CD4-positive, alpha-beta T cell treated with Interleukin-6 at 100 ng/mL for 8 hours (primary cell): Measurements from ENCODE around the gene COPA.
"Not testable (repeated sequence)": the region's sequence is repeated elsewhere in the genome, so short reads cannot be mapped to it uniquely, and the experiment has no call there.

ENCODE experiments used
- DNase-seq: peaks from one replicate; pipeline ENCODE4 v3.0.0-alpha.2; 2020; ENCODE audit warnings: mixed read lengths, low spot score

The COPA gene

GRCh38 chr1:160342953-160343869 is at the start of gene COPA, which contains the start of gene NCSTN:
Gene COPA, minus strand, starts transcription at chr1:160343250. Its CDS starts 80 bp downstream, at chr1:160343170.
Gene NCSTN, plus strand, starts transcription at chr1:160343383. Its CDS starts 14 bp downstream, at chr1:160343397.
- peak; percentile 90 for DNase-seq

GRCh38 chr1:160388406-160388805 is 45.4 kb upstream of the COPA start:
- not testable (repeated sequence) for DNase-seq

- DNase-seq: not testable (repeated sequence)
Measured at GRCh38 chr1:160384812-160385211, 41.8 kb upstream of the COPA start.

DNA sequence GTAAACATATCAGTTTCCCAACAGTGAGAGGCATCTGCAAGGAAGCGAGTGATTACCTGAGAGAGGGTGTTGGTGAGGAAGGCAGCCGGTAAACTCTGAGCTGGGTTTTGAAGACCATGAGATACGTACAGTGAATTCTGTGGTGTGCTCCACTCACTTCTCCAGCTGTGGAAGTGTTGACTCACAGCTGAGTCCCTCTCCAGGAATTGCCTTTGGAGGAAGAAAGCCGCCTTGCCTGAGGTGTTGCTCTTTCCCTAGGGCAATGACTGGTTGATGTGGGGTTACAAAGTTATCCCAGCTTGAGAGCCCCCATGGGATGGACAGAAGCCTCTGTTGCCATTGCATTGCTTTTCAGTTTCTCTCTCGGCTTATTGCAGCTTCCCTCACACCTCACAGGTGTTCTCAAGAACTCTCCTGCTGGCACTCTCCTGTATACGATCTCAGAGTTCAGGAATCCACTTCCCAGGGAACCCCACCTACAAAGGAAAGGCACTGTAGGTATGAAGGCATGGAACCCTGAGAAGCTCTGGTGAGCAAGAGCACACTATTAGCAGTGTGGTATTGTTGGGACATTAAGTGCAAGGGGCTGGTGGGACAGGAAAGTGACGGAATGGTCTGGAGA is 34.6 kb upstream of the COPA start:
- DNase-seq: no peak

GRCh38 chr1:160376525-160377131 is 33.6 kb upstream of the COPA start:
- DNase-seq: peak; percentile 50

GRCh38 chr1:160375788-160376524 is 32.9 kb upstream of the COPA start:
- DNase-seq: no peak

DNA sequence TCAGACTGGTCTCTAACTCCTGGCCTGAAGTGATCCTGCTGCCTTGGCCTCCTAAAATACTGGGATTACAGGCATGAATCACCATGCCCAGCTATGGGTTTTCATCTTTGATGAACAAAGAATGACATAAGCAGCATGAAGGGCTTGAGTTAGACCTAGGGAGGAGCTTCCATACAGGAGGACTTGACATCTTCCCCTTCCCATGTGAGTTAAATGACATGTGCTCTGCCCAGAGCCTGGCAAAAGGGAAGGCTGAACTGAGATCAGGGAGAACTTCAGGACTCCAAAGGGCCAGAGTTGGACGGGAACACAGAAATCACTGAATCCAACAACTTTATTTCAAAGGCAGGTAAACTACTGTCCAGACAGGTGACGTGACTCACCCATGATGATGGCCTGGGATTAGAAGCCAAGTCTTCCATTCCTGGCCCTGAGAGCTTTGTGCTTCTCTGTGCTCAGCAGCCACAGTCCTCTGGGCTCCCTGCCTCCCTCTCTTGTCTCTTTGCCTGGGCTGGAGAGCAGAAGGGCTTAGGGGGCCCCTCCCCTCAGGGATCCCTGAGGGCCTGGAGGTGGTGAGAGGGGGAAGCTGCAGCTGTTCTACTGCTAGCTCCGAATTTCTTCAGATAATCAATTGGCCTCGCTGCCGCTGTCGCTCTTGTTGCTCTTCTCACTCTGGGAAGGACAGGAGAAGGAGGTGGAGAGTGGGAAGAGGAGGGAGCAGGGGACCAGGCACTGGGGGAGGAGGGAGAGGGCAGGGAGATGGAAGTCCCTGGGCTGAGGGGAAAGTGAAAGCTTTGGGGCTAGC is 31.5 kb upstream of the COPA start:
- DNase-seq: no peak

- no peak for DNase-seq
Measured at GRCh38 chr1:160373696-160374095, 30.6 kb upstream of the COPA start.

- DNase-seq: no peak
Measured at GRCh38 chr1:160371756-160372155, 28.7 kb upstream of the COPA start.

DNA sequence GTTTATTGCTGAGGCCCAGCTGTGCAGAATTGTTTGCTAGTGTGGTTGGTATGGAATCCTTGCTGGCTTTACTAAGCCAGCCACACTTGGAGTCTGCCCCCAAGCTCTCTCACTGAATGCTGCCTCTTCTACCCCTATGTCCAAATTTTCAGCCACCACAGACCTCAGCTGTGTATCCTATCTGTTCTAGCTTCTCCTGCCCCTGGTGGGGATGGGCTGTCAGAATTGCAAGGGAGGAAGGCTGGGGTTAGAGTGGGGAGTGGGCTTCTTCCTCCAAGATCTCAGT is 28.2 kb upstream of the COPA start:
- no peak for DNase-seq

GRCh38 chr1:160370561-160371345 is 27.7 kb upstream of the COPA start:
- no peak for DNase-seq

DNA sequence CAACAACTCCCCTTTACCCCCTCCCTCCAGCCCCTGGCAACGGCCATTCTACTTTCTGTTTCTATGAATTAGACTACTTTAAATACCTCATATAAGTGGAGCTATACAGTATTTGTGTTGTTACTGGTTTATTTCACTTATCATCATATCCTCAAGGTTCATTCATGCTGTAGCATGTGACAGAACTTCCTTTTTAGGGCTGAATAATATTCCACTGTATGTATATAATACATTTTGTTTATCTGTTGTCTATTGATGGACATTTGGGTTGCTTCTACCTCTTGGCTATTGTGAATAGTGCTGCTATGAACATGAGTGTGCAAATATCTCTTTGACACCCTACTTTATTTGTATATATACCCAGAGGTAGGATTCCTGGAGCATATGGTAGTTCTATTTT is 26.0 kb upstream of the COPA start:
- no peak for DNase-seq

- DNase-seq: no peak
Measured at GRCh38 chr1:160367934-160368923, 25.2 kb upstream of the COPA start.

- no peak for DNase-seq
Measured at GRCh38 chr1:160367516-160367900, 24.5 kb upstream of the COPA start.

- DNase-seq: no peak
Measured at GRCh38 chr1:160366731-160367515, 23.9 kb upstream of the COPA start, which contains the start of gene NHLH1. Gene NHLH1, plus strand, starts transcription at chr1:160367071. Its CDS starts 3,661 bp downstream, at chr1:160370732.

- no peak for DNase-seq
Measured at GRCh38 chr1:160365325-160365724, 22.3 kb upstream of the COPA start.

DNA sequence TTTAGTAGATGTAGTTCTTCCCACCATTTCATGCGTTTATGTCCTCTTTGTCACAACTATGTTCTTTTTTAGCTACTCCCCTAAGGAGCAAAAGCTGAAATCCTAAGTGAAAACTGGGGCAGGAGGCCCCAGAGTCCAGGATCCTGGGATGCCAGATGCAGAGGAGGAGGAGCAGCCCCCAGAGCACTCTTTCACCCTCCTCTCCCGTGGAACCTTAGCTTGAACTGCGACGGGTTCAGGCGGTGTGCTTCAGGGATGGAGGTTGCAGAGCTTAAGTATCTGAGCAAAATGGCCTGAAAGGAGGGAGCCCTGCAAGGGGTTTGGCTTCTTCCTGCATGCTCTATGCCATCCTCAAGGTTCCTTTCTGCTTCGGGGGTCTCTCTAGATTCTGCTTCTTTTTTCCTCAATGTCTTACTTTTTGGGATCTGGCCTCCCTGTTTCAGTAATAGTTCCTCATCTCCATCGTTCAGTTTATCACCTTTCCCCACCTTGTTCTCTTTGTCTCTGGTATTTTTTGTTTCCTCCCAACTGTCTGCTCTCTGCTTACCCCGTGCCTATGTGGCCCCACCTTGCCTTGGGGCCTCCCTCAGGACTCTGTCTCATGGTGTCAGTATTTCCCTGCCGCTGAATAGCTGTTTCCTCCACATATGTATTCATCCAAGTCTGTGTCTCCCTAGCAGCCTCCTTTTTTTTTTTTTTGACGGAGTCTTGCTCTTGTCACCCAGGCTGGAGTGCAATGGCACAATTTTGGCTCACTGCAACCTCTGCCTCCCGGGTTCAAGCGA is 21.1 kb upstream of the COPA start:
- no peak for DNase-seq

DNA sequence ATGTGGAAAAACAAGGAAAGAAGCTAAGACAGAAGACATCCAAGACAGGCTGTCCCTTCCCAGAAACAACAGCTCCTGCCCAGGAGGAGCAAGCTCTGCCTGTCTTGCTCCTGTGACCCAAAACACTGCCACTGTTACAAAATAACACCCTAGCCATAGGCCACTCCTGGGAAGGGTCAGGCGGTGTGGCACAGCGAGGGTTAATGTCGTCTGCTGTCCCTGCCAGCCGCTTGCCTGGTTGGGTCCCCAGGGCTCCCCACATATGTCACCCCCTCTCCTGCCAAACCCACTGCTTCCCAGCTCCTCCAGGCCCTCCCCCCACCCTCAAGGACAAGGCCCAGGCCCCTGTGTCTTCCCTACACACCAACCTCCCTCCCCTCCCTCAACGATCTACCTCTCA is 20.0 kb upstream of the COPA start:
- DNase-seq: no peak
